Left forelimb (tissue), 1 donor: Measurements from ENCODE around the gene AFTPH.
"Not testable (repeated sequence)": the region's sequence is repeated elsewhere in the genome, so short reads cannot be mapped to it uniquely, and the experiment has no call there.

Experiments
- DNase-seq: peaks from one replicate; pipeline ENCODE4 v3.0.0-alpha.2; 2018; ENCODE audit warnings: low spot score

AFTPH gene

DNA sequence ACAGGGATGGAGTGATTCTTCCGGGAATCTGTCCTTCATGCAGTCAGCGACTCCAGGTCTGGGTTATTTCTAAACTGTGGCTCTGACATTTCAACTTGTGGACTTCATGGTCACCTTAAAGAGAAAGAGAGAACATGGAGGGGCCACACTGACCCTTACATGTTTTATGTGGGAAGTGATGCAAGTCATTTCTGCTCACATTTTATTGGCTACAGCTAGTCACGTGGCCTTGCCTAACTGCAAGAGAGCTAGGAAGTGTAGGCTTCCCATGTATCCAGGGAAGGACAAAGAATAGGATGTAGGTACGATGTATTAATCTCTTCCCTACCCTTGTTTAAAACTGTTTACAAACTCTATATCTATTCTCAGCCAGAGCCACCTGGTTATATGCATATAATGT is 30.3 kb upstream of the AFTPH start:
- no peak for DNase-seq

DNA sequence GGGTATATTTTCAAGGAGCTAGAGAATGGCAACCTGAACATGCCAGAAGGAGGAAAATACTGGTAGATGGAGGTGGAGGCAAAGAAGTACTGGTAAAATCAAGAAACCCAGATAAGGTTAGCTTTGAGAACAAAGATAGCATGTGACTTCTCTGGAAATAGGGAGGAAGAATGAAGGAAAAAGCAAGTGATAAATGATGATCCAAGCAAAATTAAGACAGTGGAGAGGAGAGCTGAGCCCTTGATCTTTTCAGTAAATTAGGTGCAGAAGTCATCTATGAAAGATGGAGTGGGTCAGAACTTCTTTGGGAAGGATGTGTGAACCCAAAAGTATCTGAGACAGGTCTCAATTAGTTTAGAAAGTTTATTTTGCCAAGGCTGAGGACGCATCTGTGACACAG is 25.7 kb upstream of the AFTPH start:
- DNase-seq, result no peak

DNA sequence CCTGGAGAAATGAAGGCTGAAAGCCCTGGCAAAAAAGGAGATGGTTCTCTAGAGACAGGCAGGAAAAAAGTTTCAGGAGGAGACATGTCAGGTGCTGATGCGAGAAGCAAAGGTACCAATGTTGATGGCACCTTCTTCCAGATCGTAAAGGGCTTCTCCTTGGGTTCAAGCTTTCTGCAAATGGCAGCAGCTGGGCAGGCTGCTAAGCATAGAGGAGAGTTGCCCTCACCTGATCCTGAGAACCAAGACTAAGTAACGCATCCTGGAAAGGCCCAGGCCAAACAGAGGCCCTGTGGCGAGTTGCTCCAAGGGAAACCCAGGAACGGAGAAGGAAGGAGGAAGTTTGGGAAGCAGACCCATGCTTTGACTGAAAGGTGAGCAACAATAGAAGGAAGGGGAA is 23.6 kb upstream of the AFTPH start:
- DNase-seq, result no peak

DNA sequence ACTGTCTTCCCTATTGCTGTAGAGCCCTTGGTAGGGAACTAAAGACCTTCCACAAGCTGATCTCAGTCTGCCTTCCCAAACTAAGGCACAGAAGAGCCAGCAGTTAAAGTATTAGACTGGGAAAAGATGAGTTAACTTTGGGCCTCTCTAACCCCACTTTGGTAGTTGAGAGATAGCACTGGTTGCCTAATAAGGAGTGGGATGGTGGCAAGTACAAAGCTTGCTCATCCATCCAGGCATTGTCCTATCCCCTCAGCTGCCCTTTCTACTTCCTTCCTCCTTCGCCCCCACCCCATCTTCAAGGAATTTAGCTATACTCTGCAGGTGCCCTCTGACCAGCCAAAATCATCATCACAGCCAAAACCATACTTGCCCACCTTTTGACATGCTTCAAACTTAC is 22.2 kb upstream of the AFTPH start:
- no peak for DNase-seq

DNA sequence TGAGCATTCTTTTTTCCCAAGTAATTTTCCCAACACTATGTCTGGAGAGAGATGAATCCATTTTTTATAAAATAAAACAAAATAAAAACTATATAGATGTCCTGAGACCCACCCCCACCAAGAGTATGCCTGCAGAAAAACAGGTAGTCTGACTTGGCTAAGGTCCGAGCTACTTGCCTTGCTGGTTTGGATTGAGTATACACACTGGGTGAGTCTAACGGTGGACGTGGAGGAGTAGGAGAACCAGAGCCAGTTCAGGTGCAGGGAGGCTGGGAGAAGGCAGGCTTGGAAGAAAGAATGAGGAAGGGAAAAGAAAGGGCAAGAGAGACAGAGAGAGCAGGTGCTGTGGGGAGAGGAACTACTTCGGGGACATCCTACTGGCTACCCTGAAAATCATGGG is 21.3 kb upstream of the AFTPH start:
- DNase-seq, result no peak

DNA sequence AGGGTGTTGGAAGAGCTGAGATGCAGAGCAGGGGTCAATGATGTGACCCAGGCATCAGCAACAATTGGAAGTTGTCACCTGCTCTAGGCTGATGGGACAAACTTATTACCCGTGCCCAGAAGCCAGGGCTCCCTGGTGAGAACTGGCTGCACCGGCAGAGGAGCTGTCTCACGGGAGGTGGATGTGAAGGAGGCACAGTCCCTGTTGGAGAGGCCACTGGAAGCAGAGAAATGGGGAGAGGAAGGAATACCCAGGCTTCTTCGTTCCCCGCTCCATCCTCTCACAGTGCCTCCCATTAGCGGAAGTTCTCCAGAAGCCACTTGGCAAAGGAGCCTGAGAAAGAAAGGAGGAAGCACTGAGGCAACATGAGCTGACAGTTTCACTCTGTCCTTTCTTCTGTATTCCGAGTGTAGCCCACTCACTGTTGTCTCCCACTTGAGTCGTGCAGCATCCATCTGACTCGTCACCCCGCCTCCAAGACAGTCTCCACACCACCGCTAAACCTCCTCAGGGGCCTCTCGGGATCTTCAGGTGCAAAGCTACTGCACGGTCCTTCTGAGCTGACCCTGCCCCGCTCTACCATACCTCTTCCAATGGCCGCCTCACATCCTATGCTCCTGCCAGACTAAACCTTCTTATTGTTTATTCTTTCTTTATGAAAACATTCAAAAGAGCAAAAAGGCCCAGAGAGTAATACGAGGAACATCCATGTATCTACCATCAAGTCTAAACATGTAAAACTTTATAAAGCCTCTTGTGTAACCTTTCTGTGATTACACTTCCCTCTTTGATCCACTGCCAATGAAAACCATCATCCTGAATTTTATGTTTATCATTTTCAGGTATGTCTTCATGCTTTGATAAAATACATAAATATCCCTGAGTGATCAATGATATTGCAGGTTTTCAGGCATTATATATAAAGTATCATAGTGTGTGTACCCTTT is 19.1 kb upstream of the AFTPH start:
- DNase-seq, result no peak

DNA sequence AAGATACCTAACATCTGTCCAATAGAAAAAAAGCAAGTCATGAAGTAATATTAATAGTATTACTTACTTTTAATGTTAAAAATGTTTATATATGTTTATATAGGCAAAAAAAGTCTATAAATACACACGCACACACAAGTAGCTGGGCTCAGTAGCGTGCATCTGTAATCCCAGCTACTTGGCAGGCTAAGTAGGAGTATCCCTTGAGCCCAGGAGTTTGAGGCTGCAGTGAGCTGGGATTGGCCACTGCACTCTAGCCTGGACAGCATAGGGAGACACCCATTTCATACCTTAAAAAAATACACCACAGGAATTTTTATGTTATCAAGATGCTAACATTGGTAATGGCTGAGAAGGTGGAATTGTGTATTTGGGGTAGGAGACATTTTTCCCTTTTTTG is 17.4 kb upstream of the AFTPH start:
- no peak for DNase-seq

DNA sequence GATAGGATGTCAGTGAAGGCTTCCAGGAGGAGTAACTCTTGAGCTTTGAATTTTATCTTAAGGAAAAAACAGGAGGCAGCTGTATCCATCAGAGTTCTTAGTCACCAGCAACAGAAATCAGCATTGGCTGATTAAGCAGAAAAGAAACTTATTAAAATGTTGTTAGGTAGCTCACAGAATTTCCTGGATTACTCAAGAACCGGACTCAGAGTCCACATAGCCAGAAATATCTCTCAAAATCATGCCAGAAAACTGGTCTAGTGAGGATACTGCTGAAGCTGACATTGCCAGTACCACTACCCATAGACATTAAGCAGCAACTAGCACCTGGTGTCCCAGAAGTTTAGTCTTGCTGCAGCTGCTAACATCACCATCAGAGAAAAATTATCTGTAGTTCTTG is 10.1 kb upstream of the AFTPH start:
- no peak for DNase-seq

DNA sequence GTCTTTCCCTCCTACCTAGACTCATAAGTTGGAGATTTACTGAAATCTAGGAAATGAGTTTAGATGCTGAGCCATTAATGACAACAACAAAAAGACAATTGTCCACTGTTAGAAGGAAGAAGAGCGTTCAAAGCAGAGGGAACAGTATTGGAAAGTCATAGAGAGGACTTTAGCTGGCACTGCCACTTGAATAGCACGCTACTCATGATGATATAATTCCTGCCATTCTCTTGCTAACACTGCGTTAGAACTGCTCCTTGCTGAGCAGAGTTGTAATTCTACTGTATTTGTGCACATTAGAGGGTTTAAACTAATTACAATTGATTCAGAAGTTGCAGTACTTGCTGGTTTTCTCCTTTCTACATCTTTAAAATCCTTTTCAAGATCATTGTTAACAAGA is 9.0 kb upstream of the AFTPH start:
- no peak for DNase-seq

DNA sequence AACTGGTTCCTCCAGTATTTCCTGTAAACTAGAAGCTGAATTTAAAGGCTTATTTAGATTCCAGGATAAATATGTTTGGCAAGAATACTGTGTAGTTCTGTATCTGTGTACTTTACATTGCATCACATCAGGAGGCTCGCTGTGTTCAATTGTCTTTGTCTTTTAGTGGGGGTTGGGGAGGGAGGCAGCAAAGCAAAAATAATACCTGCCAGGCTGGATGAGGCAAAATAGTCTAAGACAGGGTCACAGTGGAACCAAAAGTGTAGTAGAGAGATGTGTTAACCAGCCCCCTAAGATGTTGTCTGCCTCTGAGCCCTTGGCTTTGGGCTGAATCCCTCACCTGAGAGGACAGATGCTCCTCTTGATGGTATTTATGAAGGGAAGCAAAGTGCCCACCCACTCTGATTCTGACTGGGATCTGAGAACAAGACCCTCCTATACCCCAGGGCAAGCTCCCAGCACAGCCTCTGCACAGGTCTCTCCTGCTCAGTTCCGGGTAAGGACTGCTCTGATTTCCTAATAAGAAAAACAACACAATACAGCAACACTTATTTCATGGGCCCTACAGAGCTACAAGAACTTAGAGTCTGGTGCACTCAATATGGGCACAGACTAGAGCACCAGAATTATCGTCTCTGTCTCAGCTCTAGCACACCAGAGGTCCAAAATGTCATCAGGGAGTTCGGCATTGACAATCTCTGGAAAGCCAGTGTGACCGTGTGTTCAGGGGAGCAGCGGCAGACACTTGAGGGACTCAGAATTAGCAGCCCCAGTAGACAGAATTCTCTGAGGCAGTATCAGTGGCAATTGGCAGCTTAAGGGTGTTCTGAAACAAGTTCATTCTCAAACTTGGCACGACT is 7.2 kb upstream of the AFTPH start:
- DNase-seq, result no peak

DNA sequence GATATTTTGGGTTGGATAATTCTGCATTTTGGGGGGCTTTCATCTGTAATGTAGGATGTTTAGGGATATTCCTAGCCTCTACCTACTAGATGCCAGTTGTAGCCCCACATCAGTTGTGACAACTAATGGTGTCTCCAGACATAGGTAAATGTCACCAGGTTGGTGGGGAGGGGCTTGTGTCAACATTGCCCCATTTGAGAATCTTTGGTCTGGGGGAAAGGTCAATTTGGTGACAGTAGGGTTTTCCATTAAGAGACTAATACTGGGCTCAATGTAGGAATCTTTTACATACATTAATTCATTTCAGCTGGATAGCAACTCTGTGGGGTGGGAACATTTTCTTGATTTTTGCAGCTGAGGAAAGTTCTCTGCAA is 6.6 kb upstream of the AFTPH start:
- no peak for DNase-seq

DNA sequence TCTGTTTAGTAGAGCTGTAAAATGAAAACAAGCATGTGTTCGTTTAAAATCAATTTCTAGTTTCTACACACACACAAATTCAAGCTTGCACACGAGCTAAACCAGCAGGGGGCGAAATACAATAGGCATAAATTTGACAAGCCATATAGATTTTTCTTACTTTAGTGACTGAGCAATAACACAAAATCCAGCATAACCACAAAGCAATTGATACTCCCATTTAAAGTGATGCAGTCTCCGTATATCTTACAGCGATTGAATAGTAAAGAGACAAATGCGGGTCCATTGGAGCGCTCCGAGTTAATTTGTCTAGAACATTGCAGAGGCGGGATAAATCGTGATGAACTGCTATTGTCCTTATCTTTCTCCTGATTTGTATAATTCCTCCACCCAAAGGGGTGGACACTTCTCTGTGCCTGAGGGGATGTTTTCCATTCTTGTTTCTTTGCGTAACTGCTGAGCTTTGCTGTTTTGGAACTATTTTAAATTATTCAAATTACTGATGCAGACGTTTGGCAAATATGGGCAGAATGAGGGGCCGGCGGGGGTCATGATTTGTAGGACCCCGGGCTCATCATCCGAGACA is 1.2 kb upstream of the AFTPH start:
- no peak for DNase-seq

DNA sequence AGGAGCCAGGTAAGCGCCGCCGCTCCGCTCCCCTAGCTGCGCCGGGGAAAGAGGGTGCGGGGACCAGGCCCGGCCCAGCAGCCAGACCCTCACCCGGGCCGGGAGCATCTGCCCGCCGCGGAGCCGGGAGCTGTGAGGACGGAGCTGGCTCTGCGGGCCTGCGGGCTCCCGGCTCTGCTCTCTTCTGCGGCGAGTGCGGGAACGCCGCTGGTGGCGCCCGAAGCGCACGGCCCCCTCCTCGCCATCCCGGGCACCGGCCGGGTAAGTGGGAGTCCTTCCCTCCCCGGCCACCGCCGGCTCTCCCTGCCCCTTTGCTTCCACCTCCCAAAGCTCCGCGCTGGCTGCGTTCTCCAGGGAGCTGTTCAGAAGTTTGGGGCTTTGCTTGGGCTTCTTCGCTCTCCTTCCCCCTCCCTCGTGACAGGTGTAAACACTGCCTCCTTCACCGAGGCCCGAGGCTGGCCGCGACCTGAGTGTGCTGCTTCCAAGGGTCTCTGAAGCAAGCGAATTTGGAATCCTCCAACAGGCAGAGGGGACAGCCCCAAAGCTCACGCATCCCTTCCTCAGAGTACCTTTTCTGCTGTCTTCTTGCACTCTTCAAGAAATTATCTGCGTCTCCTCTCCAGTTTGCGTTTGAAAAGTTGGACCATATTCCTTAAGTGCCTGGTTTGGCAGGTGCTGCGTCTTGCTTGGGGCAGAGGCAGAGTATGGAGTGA is 632 bp downstream of the AFTPH start:
- peak; percentile 71 for DNase-seq

DNA sequence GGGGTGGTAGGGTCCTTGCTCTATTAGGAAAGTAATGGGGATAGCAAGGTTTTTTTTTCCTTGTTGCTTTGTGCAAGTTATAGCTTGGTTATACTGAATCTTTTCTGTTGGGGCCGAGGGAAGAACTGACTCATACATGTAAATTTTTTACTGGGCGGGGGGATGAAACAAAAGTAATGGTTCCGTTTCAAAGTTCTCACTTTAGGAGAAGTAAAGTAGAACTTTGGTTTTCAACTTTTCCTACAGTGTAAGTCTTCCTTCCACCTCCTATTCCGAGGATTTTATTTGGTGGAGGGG is 1.1 kb downstream of the AFTPH start:
- DNase-seq, result no peak

DNA sequence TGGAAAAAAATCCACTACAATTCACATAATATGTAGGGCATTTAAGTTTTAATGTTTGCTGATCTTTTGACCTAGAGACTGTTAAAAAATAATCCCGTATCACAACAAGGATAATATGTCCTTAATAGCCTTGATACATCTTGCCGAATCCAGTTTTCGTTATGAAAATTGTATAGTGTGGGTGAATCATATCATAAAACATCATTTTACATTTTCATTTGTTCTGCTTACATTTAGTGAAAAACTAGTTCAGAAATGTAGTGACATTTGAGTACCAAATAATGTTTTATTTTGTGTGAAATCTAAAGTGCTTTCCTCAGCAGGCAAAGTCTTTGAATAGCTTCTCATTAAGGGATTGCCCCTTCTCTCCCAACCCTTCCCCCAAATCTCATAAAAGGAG is 1.9 kb downstream of the AFTPH start:
- no peak for DNase-seq

DNA sequence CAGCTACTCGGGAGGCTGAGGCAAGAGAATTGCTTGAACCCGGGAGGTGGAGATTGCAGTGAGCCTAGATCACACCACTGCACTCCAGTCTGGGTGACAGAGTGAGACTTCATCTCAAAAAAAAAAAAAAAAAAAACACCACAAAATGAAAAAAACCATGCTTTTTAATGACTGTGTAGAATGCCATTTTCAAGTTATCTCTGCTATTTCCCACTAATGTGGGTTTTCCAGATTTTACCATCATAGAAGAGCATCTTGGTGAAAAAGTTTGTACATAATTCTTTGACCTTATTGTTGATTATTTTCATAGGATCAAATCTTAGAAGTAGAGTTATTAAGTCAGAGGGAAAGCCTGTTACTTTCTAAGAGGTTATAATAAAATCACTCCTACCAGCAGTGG is 6.8 kb downstream of the AFTPH start:
- not testable (repeated sequence) for DNase-seq

DNA sequence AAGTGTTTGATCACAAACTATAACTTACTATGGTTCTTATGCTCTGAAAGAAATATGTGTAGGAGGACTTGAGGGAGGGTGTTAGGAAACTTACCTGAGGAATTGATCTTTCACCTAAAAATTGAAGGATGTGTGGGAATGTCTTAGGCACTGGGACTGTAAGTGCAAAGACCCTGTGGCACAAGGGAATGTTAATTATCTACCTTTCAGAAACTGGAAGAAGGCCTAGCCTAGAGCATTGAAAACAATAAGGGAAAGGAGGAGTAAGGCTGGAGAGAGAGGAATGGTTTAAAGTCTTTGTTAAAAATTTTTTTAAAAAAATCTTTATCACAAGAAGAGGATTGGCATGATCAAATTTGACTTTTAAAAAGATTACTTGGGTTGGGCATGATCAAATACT is 7.9 kb downstream of the AFTPH start:
- no peak for DNase-seq

DNA sequence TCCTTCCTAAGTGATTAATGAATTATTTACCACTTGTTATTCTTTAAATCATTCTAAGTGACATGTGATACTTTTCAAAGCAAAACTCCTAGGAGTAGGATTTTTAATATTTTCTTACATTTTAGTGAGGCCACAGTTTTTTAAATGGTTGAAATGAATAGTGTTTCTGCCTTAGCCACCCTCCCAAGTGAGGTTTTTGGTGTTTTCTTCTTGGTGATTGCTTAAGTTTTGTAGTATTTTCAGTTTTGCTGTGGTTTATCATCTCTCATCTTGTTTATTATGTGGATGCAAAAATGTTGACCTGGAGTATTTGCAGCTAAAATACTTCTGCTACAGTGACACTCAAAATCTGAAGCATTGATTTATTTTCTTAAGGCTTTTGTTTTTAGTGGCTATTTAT is 9.8 kb downstream of the AFTPH start:
- DNase-seq, result no peak

DNA sequence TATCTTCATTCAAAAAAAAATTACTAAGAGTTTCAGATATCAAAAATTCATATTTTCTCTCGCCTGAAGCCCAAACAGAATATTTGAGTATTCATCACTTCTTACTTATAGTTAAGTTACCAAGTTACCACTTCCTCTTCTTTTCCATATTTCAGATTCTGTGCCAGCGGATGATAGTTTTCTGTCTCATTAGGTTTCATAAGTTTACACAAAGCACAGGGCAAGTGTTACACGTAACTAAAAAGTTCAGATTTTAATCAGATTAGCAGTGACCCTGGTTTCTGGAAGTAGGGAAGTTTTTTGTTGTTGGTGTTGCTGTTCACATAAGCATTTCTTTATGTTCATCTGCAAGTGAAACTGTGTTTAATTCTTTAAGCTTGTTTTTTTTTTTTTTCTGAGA is 10.2 kb downstream of the AFTPH start:
- no peak for DNase-seq

DNA sequence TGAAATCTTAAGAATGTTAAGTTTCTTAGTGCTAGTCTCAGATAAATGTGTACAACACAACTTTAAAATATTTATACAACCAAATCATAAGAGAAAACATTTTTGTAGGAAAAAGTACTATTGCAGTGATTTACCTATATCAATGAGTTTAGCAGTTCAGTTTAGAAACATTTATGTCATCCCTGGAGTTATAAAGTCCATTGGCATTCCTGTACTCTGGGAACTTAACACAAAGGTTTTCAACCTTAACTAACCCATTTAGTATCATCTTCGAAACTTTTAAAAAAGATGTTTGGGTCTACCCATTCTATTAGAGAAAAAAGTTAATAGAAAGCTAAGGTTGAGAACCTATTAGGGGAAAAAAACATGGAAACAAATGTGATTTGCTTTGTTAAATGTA is 10.9 kb downstream of the AFTPH start:
- DNase-seq, result no peak

DNA sequence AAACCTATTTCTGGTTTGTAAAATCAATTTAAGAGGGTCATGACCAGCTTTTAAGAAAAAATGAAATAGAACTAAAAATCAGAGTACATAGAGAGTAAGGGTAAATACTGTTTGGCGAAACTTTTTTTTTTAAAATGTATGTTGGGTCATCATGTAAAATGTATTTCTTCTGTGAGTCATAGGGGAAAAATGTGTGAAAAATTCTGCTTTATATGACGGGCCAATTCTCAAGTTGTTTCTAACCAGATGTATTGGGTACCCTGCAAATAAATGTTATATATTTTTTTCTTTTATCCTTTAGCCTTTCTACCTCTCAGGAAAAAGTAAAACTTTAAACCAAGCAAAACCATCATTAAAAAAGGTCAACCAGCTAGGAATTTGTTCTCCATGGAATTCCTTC is 13.9 kb downstream of the AFTPH start:
- no peak for DNase-seq

DNA sequence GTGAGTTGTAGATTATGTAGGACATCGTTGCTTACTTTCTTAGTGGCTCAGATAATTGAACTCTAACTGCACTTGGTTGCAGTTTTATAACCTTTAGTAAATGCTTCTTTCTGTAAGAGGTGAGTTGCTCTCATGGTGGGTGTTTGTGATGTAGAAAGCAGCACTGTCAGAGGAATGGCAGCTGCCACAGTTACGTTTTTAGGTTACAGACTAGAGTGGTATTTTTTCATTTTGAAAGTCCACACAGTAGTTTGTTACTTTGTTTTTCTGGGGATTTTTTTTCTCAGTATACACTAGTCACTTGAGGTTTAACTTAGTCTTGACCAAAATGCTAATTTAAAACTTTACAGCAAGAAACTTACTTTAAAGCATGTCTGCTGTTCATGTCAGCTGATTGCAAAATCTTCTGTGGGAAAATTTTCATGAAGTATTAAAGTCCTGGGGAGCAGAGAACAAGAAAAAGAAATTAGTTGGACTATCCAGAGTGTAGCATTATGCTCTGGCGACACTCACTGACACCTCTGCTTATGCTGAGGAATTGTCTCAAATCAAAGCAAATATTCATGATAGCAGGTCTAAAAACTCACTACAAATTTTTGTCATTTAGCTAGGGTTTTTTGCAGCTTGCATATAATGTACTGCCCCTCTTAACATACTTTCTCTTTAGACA is 14.8 kb downstream of the AFTPH start:
- no peak for DNase-seq
